Bronchial epithelial cell (primary cell): Measurements from ENCODE around the gene B4GALNT2. TPM values are rescaled to one million over a fixed set of nuclear protein-coding genes. Genes with fewer than 3 reads are reported as not detected.

ENCODE experiments used
- DNase-seq: peaks from one replicate; pipeline ENCODE4 v3.0.0-alpha.2; 2010; ENCODE audit warnings: low read depth
- FAIRE-seq: peaks from 2 replicates; lab custom pipeline; 2011; peaks lifted over from hg19 to GRCh38; lab: Jason Lieb, UNC
- H3K27me3 ChIP-seq: 2 replicates; pipeline ENCODE4 v1.5.1; 2011; ENCODE audit warnings: low read length; ENCODE audit not compliant: control insufficient read depth, insufficient read depth
- H3K36me3 ChIP-seq: 2 replicates; pipeline ENCODE4 v1.5.1; 2011; ENCODE audit warnings: low read length; ENCODE audit not compliant: control insufficient read depth, insufficient read depth
- H3K4me3 ChIP-seq: 2 replicates; pipeline ENCODE4 v1.5.1; 2011; ENCODE audit warnings: mild to moderate bottlenecking, low read depth, low read length, control low read depth
- CTCF ChIP-seq: IDR thresholded peaks from 2 replicates; pipeline ENCODE4 v1.5.1; 2011; ENCODE audit warnings: mild to moderate bottlenecking, moderate library complexity, low read length, control low read depth, inconsistent platforms; ENCODE audit not compliant: insufficient read depth, severe bottlenecking
- total RNA-seq: library from RNA; depleted of rRNA; stranded (reverse); fragments of >200 nt; gene quantifications from 2 replicates; pipeline ENCODE4 v1.2.1, GENCODE V29; 2014

B4GALNT2 gene
- total RNA-seq, 1 donor from 2014 or later = 4.2 TPM

GRCh38 chr17:49217651-49218413 lies 85.3 kb downstream of the B4GALNT2 start:
- TF ChIP-seq CTCF = no peak
- FAIRE-seq (no peak), DNase-seq (no peak)
- no peaks in the 10 kb centered on the region for H3K36me3 ChIP-seq
- H3K27me3 ChIP-seq = peaks cover 11% of the 10 kb centered on the region
- no peak overlapping the region for H3K4me3 ChIP-seq

- DNase-seq (no peak), FAIRE-seq (no peak)
- Histone ChIP-seq H3K27me3 (peaks cover 19% of the 10 kb centered on the region), H3K36me3 (no peaks in the 10 kb centered on the region), H3K4me3 (no peak overlapping the region)
- peak; percentile 2 for TF ChIP-seq CTCF
Measured at GRCh38 chr17:49218941-49219913, 86.7 kb downstream of the B4GALNT2 start.

- peaks cover 27% of the 10 kb centered on the region for H3K27me3 ChIP-seq
Measured at GRCh38 chr17:49219987-49220386, 87.4 kb downstream of the B4GALNT2 start.

GRCh38 chr17:49223168-49223516 lies 90.6 kb downstream of the B4GALNT2 start:
- no peak overlapping the region for H3K4me3 ChIP-seq
- TF ChIP-seq CTCF = no peak
- FAIRE-seq (no peak), DNase-seq (no peak)
- H3K36me3 ChIP-seq = no peaks in the 10 kb centered on the region
- peaks cover 33% of the 10 kb centered on the region for H3K27me3 ChIP-seq

More at GRCh38 chr17:49219987-49220386, 87.4 kb downstream of the B4GALNT2 start:
- FAIRE-seq (no peak), DNase-seq (no peak)
- Histone ChIP-seq H3K4me3 (no peak overlapping the region), H3K36me3 (no peaks in the 10 kb centered on the region)
- no peak for TF ChIP-seq CTCF

- TF ChIP-seq CTCF = peak; percentile 84
- Histone ChIP-seq H3K4me3 (no peak overlapping the region), H3K36me3 (no peaks in the 10 kb centered on the region), H3K27me3 (peaks cover 33% of the 10 kb centered on the region)
- DNase-seq = no peak
- no peak for FAIRE-seq
Measured at GRCh38 chr17:49223517-49224197, 91.1 kb downstream of the B4GALNT2 start.
